H9 (cell line): Measurements from ENCODE around the gene PPP1R13B. TPM values are rescaled to one million over a fixed set of nuclear protein-coding genes. Genes with fewer than 3 reads are reported as not detected.

Experiments used
- DNase-seq: peaks from one replicate; pipeline ENCODE4 v3.0.0-alpha.2; 2017
- H2AFZ ChIP-seq: one replicate; pipeline ENCODE4 v1.6.1; 2013; ENCODE audit warnings: mild to moderate bottlenecking, low read length, control low read depth, moderate library complexity
- H2AK5ac ChIP-seq: 2 replicates; pipeline ENCODE4 v1.6.1; 2013; ENCODE audit warnings: low read length, control low read depth, mixed read lengths; ENCODE audit not compliant: insufficient read length
- H2BK120ac ChIP-seq: one replicate; pipeline ENCODE4 v1.6.1; 2013; ENCODE audit warnings: low read depth, mild to moderate bottlenecking, low read length, control low read depth, inconsistent platforms; ENCODE audit not compliant: poor library complexity, severe bottlenecking
- H2BK12ac ChIP-seq: 2 replicates; pipeline ENCODE4 v1.6.1; 2013; ENCODE audit warnings: low read length, control low read depth, mixed read lengths, low read depth; ENCODE audit not compliant: insufficient read length
- H2BK15ac ChIP-seq: 2 replicates; pipeline ENCODE4 v1.6.1; 2013; ENCODE audit warnings: low read depth, low read length, control low read depth
- H2BK20ac ChIP-seq: one replicate; pipeline ENCODE4 v1.6.1; 2013; ENCODE audit warnings: low read depth, mild to moderate bottlenecking, low read length, control low read depth, inconsistent platforms; ENCODE audit not compliant: poor library complexity, severe bottlenecking
- H2BK5ac ChIP-seq: 2 replicates; pipeline ENCODE4 v1.6.1; 2013; ENCODE audit warnings: low read length, control low read depth, mixed read lengths; ENCODE audit not compliant: insufficient read length
- H3K14ac ChIP-seq: 2 replicates; pipeline ENCODE4 v1.6.1; 2013; ENCODE audit warnings: low read length, control low read depth; ENCODE audit not compliant: insufficient read depth
- H3K18ac ChIP-seq: 2 replicates; pipeline ENCODE4 v1.6.1; 2013; ENCODE audit warnings: low read depth, mild to moderate bottlenecking, mixed read lengths, low read length, control low read depth; ENCODE audit not compliant: insufficient read length
- H3K23ac ChIP-seq: 2 replicates; pipeline ENCODE4 v1.6.1; 2013; ENCODE audit warnings: low read length, control low read depth, mixed read lengths, low read depth; ENCODE audit not compliant: insufficient read length
- H3K23me2 ChIP-seq: 2 replicates; pipeline ENCODE4 v1.6.1; 2013; ENCODE audit warnings: low read depth, mild to moderate bottlenecking, mixed read lengths, low read length, control low read depth; ENCODE audit not compliant: insufficient read length, poor library complexity, severe bottlenecking
- H3K27ac ChIP-seq: 2 replicates; pipeline ENCODE4 v1.5.1; 2013; ENCODE audit warnings: low read length, control low read depth, mixed read lengths, low read depth; ENCODE audit not compliant: insufficient read length
- H3K27me3 ChIP-seq: 2 replicates; pipeline ENCODE4 v1.6.1; 2013; ENCODE audit warnings: low read length, control low read depth, inconsistent platforms; ENCODE audit not compliant: insufficient read depth
- H3K4ac ChIP-seq: 2 replicates; pipeline ENCODE4 v1.6.1; 2013; ENCODE audit warnings: low read depth, mild to moderate bottlenecking, control low read depth, inconsistent platforms, low read length, moderate library complexity
- H3K4me1 ChIP-seq: 2 replicates; pipeline ENCODE4 v1.6.1; 2013; ENCODE audit warnings: low read length, control low read depth, inconsistent platforms; ENCODE audit not compliant: insufficient read depth
- H3K4me2 ChIP-seq: 2 replicates; pipeline ENCODE4 v1.6.1; 2013; ENCODE audit warnings: low read length, control low read depth, mixed read lengths; ENCODE audit not compliant: insufficient read length, insufficient read depth
- H3K56ac ChIP-seq: 2 replicates; pipeline ENCODE4 v1.6.1; 2013; ENCODE audit warnings: low read depth, mild to moderate bottlenecking, mixed read lengths, low read length, control low read depth; ENCODE audit not compliant: insufficient read length
- H3K79me1 ChIP-seq: 2 replicates; pipeline ENCODE4 v1.6.1; 2013; ENCODE audit warnings: low read depth, mild to moderate bottlenecking, moderate library complexity, low read length, control low read depth, inconsistent platforms; ENCODE audit not compliant: insufficient read depth, poor library complexity, severe bottlenecking
- H3K79me2 ChIP-seq: 2 replicates; pipeline ENCODE4 v1.6.1; 2013; ENCODE audit warnings: low read length, control low read depth, inconsistent platforms; ENCODE audit not compliant: insufficient read depth
- H3K9ac ChIP-seq: 2 replicates; pipeline ENCODE4 v1.6.1; 2013; ENCODE audit warnings: low read length, control low read depth, mixed read lengths; ENCODE audit not compliant: insufficient read length; ENCODE audit errors: extremely low read depth
- H3K9me3 ChIP-seq: one replicate; pipeline ENCODE4 v1.6.1; 2013; ENCODE audit warnings: low read depth, low read length, inconsistent platforms; ENCODE audit not compliant: control insufficient read depth
- H3T11ph ChIP-seq: one replicate; pipeline ENCODE4 v1.6.1; 2013; ENCODE audit warnings: mild to moderate bottlenecking, low read length, control low read depth, inconsistent platforms
- H4K20me1 ChIP-seq: one replicate; pipeline ENCODE4 v1.6.1; 2013; ENCODE audit not compliant: control insufficient read depth, insufficient read length, insufficient read depth
- H4K5ac ChIP-seq: 2 replicates; pipeline ENCODE4 v1.6.1; 2013; ENCODE audit warnings: low read depth, mild to moderate bottlenecking, mixed read lengths, low read length, control low read depth; ENCODE audit not compliant: insufficient read length
- H4K8ac ChIP-seq: replicated peaks from 2 replicates; pipeline ENCODE4 v1.6.1; 2013; ENCODE audit warnings: low read length, control low read depth, mixed read lengths, low read depth; ENCODE audit not compliant: insufficient read length
- H4K91ac ChIP-seq: 2 replicates; pipeline ENCODE4 v1.6.1; 2013; ENCODE audit warnings: low read depth, mild to moderate bottlenecking, moderate library complexity, mixed read lengths, low read length, control low read depth; ENCODE audit not compliant: insufficient read length
- H3K27ac Mint-ChIP-seq, 3 experiments: 2 replicates in 2 of 3; 3 replicates in 1 of 3; pipeline ENCODE4 v1.8.0; 2020 to 2021; ENCODE audit warnings: mixed read lengths in 3 of 3, mild to moderate bottlenecking in 1 of 3, moderate library complexity in 1 of 3
- H3K27me3 Mint-ChIP-seq: 2 replicates; pipeline ENCODE4 v1.8.0; 2021; ENCODE audit warnings: low read depth, mild to moderate bottlenecking, moderate library complexity, mixed read lengths
- H3K36me3 Mint-ChIP-seq, 3 experiments: 2 replicates in 2 of 3; 3 replicates in 1 of 3; pipeline ENCODE4 v1.8.0; 2020 to 2021; ENCODE audit warnings: low read depth in 3 of 3, mixed read lengths in 3 of 3; ENCODE audit not compliant: insufficient read depth in 1 of 3
- H3K4me1 Mint-ChIP-seq, 2 experiments: 2 replicates each; pipeline ENCODE4 v1.8.0; 2020; ENCODE audit warnings: mixed read lengths in 2 of 2
- H3K4me3 Mint-ChIP-seq, 2 experiments: 2 replicates in 1 of 2; 3 replicates in 1 of 2; pipeline ENCODE4 v1.8.0; 2020 to 2021; ENCODE audit warnings: mild to moderate bottlenecking in 2 of 2, mixed read lengths in 2 of 2, moderate library complexity in 1 of 2
- H3K9me3 Mint-ChIP-seq, 2 experiments: 2 replicates in 1 of 2; 3 replicates in 1 of 2; pipeline ENCODE4 v1.8.0; 2020; ENCODE audit warnings: mild to moderate bottlenecking in 2 of 2, mixed read lengths in 2 of 2, moderate library complexity in 1 of 2
- WGBS: extraction: QIAGEN DNeasy Blood & Tissue Kit; methylation state at CpG from one replicate; pipeline ENCODE4 v1.1.7; 2013; ENCODE audit warnings: missing lambda C conversion rate, low lambda C conversion rate, mixed read lengths; ENCODE audit not compliant: insufficient read length; ENCODE audit errors: extremely low coverage; 5-methylcytosine and 5-hydroxymethylcytosine counted together
- total RNA-seq: library from RNA; stranded (reverse); gene quantifications from 2 replicates; pipeline ENCODE4 v1.2.1, GENCODE V29; 2021
- TF ChIP-seq, protein P1 (sequence below): fragments of 200-600 bp; sonication (generic); conservative IDR thresholded peaks from 3 replicates; pipeline ENCODE4 v1.8.0; 2021; ENCODE audit warnings: antibody characterized with exemption, mild to moderate bottlenecking

The PPP1R13B gene
- total RNA-seq, 1 experiment from 2014 or later = 6.0 TPM

DNA sequence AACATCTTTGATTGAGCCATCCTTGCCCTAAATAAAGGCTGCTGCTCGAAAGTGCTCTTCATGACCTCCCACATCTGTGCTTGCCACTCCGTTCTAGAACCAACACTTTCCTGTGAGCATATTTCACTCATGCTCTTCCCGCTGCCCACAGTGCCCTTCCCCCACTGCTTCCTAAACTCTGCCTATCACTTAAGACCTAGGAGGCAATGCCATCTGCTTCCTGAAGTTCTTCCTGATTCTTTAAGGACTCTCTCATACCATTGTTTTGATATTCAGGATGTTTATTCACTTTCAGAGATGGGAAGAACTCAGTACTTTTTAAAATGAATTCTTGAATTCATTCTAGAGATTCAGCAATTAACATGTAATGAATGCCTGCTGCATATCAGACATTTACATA, 81.8 kb downstream of the PPP1R13B start:
- no peaks in the 10 kb centered on the region for H4K20me1 ChIP-seq
- no peak overlapping the region for H4K8ac ChIP-seq
- no peaks in the 10 kb centered on the region for H3K27me3 Mint-ChIP-seq
- H3K9ac ChIP-seq = no peak overlapping the region
- H2AFZ ChIP-seq = no peak overlapping the region
- DNase-seq = no peak
- H3K4me1 ChIP-seq = peaks cover 3% of the 10 kb centered on the region; the same call in 1 of the 2 replicates
- H3K56ac ChIP-seq = no peak overlapping the region
- H2BK15ac ChIP-seq = no peak overlapping the region
- no peak overlapping the region for H3K18ac ChIP-seq
- H3K4ac ChIP-seq = no peak overlapping the region
- H2BK12ac ChIP-seq = no peak overlapping the region
- H2AK5ac ChIP-seq = no peak overlapping the region
- no CpG with 5 or more reads among the region's 3 CpGs for WGBS
- no peak overlapping the region for H2BK5ac ChIP-seq
- H3K14ac ChIP-seq = no peak overlapping the region
- no peaks in the 10 kb centered on the region for H3K79me1 ChIP-seq
- no peak overlapping the region for H3T11ph ChIP-seq
- no peak overlapping the region for H4K91ac ChIP-seq
- H4K5ac ChIP-seq = no peak overlapping the region
- H3K27ac Mint-ChIP-seq = no peak overlapping the region
- H3K4me1 Mint-ChIP-seq = peaks cover 12% of the 10 kb centered on the region in 2 experiments
- no peak overlapping the region for H3K4me2 ChIP-seq
- H3K79me2 ChIP-seq = no peaks in the 10 kb centered on the region
- H2BK20ac ChIP-seq = no peak overlapping the region
- no peak overlapping the region for H3K27ac ChIP-seq
- H3K4me3 Mint-ChIP-seq = no peak overlapping the region
- TF ChIP-seq, protein P1, sequence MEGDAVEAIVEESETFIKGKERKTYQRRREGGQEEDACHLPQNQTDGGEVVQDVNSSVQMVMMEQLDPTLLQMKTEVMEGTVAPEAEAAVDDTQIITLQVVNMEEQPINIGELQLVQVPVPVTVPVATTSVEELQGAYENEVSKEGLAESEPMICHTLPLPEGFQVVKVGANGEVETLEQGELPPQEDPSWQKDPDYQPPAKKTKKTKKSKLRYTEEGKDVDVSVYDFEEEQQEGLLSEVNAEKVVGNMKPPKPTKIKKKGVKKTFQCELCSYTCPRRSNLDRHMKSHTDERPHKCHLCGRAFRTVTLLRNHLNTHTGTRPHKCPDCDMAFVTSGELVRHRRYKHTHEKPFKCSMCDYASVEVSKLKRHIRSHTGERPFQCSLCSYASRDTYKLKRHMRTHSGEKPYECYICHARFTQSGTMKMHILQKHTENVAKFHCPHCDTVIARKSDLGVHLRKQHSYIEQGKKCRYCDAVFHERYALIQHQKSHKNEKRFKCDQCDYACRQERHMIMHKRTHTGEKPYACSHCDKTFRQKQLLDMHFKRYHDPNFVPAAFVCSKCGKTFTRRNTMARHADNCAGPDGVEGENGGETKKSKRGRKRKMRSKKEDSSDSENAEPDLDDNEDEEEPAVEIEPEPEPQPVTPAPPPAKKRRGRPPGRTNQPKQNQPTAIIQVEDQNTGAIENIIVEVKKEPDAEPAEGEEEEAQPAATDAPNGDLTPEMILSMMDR = no peak
- no peaks in the 10 kb centered on the region for H3K9me3 ChIP-seq
- H3K27me3 ChIP-seq = no peaks in the 10 kb centered on the region
- H2BK120ac ChIP-seq = no peak overlapping the region
- no peak overlapping the region for H3K23ac ChIP-seq
- H3K23me2 ChIP-seq = no peaks in the 10 kb centered on the region
- H3K9me3 Mint-ChIP-seq = no peaks in the 10 kb centered on the region
- H3K36me3 Mint-ChIP-seq = no peaks in the 10 kb centered on the region
